HepG2 (cell line): ENCODE results near the gene CD1C. TPM values are rescaled to one million over a fixed set of nuclear protein-coding genes. Genes with fewer than 3 reads are reported as not detected.

Source experiments
- ATAC-seq: fragments of 200-7000 bp; cut with Tn5 transposase; 3 replicates; pipeline ENCODE4 v1.9.1; 2020; ENCODE audit warnings: mild to moderate bottlenecking, moderate library complexity
- BruUV-seq: library from RNA; stranded (reverse); fragments of 400-500 nt; replicated peaks from 2 replicates; lab custom pipeline; 2021; lab: Mats Ljungman, UMichigan
- CTCF ChIA-PET: fragments of 300-600 bp; formaldehyde crosslinking; extraction: SDS; loops from one replicate; lab custom pipeline; 2021; ENCODE audit warnings: low total read pairs, inconsistent platforms, low intra/inter-chr PET ratio; lab: Yijun Ruan, JAX
- POLR2A ChIA-PET: fragments of 350-600 bp; sonication (Branson Sonifier 250); formaldehyde crosslinking; loops from one replicate; lab custom pipeline; 2020; ENCODE audit warnings: antibody characterized with exemption, inconsistent platforms; lab: Yijun Ruan, JAX
- DNase-seq: peaks from one replicate; pipeline ENCODE4 v3.0.0-alpha.2; 2015; ENCODE audit warnings: low spot score
- FAIRE-seq: peaks from 3 replicates; lab custom pipeline; 2011; peaks lifted over from hg19 to GRCh38; lab: Jason Lieb, UNC
- H2AFZ ChIP-seq: one replicate; pipeline ENCODE4 v1.6.1; 2011; ENCODE audit warnings: low read length, inconsistent platforms
- H3K27ac ChIP-seq: fragments of 300-600 bp; 3 replicates; pipeline ENCODE4 v1.8.0; 2011; ENCODE audit warnings: mixed run types, mild to moderate bottlenecking, mixed read lengths, low read length, inconsistent platforms; ENCODE audit not compliant: insufficient read depth; ENCODE audit errors: extremely low read length
- H3K27me3 ChIP-seq, 2 experiments: fragments of 200-600 bp in 1 of 2; 2 replicates in 1 of 2; 3 replicates in 1 of 2; pipeline versions ENCODE4 v1.6.0 to v1.8.0; 2011; ENCODE audit warnings: low read length in 2 of 2, mild to moderate bottlenecking in 2 of 2, moderate library complexity in 2 of 2, inconsistent platforms in 1 of 2; ENCODE audit not compliant: insufficient read depth in 2 of 2, control insufficient read depth in 1 of 2
- H3K36me3 ChIP-seq, 2 experiments: fragments of 200-600 bp in 1 of 2; replicated peaks in 1 of 2; 2 replicates in 1 of 2; 3 replicates in 1 of 2; pipeline versions ENCODE4 v1.5.1 to v1.8.0; 2011; ENCODE audit warnings: low read length in 2 of 2, inconsistent platforms in 1 of 2; ENCODE audit not compliant: insufficient read depth in 2 of 2, control insufficient read depth in 1 of 2
- H3K4me1 ChIP-seq: 2 replicates; pipeline ENCODE4 v1.5.1; 2012; ENCODE audit warnings: low read length, inconsistent platforms; ENCODE audit not compliant: insufficient read depth
- H3K4me2 ChIP-seq: 2 replicates; pipeline ENCODE4 v1.6.0; 2011; ENCODE audit warnings: low read depth, low read length, inconsistent platforms
- H3K4me3 ChIP-seq, 3 experiments: fragments of 200-600 bp in 1 of 3; sonication (generic), shearing (Covaris generic) in 1 of 3; replicated peaks in 1 of 3; 2 replicates each; pipeline ENCODE4 v1.5.1; 2011 to 2016; ENCODE audit warnings: low read length in 3 of 3, inconsistent platforms in 2 of 3, low read depth in 2 of 3, mild to moderate bottlenecking in 2 of 3, control low read depth in 1 of 3, mixed read lengths in 1 of 3; ENCODE audit not compliant: insufficient read depth in 1 of 3
- H3K79me2 ChIP-seq: one replicate; pipeline ENCODE4 v1.6.1; 2011; ENCODE audit warnings: low read length, inconsistent platforms; ENCODE audit not compliant: insufficient read depth
- H3K9ac ChIP-seq: 2 replicates; pipeline ENCODE4 v1.6.0; 2011; ENCODE audit warnings: mild to moderate bottlenecking, low read depth, low read length, inconsistent platforms; ENCODE audit not compliant: insufficient read depth
- H3K9me3 ChIP-seq: 2 replicates; pipeline ENCODE4 v1.5.1; 2012; ENCODE audit warnings: mild to moderate bottlenecking, low read length
- H4K20me1 ChIP-seq: 2 replicates; pipeline ENCODE4 v1.6.0; 2011; ENCODE audit warnings: inconsistent platforms, mild to moderate bottlenecking, low read length, moderate library complexity; ENCODE audit not compliant: insufficient read depth
- ARHGAP35 ChIP-seq: sonication (generic); formaldehyde crosslinking; IDR thresholded peaks from 2 replicates; pipeline ENCODE4 v1.9.0; 2022; ENCODE audit warnings: mild to moderate bottlenecking, inconsistent platforms, moderate library complexity, missing genetic modification reagents, borderline replicate concordance
- EZH2 ChIP-seq: conservative IDR thresholded peaks from 2 replicates; pipeline ENCODE4 v1.6.1; 2012; ENCODE audit warnings: mild to moderate bottlenecking, low read depth, low read length, moderate library complexity
- ZNF12 ChIP-seq: sonication (generic); formaldehyde crosslinking; IDR thresholded peaks from 2 replicates; pipeline ENCODE4 v1.5.0; 2020; ENCODE audit warnings: missing genetic modification reagents
- ZNF260 ChIP-seq: sonication (generic); formaldehyde crosslinking; IDR thresholded peaks from 2 replicates; pipeline ENCODE4 v1.4.0; 2020; ENCODE audit warnings: missing genetic modification reagents, low read depth, mild to moderate bottlenecking, borderline replicate concordance
- ZNF318 ChIP-seq: sonication (generic); formaldehyde crosslinking; IDR thresholded peaks from 2 replicates; pipeline ENCODE4 v1.4.0; 2020; ENCODE audit warnings: mild to moderate bottlenecking, missing genetic modification reagents
- ZNF460 ChIP-seq: sonication (generic); formaldehyde crosslinking; IDR thresholded peaks from 2 replicates; pipeline ENCODE4 v1.5.1; 2020; ENCODE audit warnings: missing genetic modification reagents, mild to moderate bottlenecking, borderline replicate concordance
- ZSCAN22 ChIP-seq: sonication (generic); formaldehyde crosslinking; IDR thresholded peaks from 2 replicates; pipeline ENCODE4 v1.4.0; 2020; ENCODE audit warnings: mild to moderate bottlenecking, missing genetic modification reagents
- WGBS: methylation state at CpG from one replicate; pipeline ENCODE4 v1.1.6; 2017; ENCODE audit warnings: low lambda C conversion rate; 5-methylcytosine and 5-hydroxymethylcytosine counted together
- in situ Hi-C: cut with HindIII; loops from 2 replicates; pipeline ENCODE4 v1.10.0; 2017; ENCODE audit warnings: low pct_unique_long_range_greater_than_20kb; ENCODE audit not compliant: extremely low pct_ligation_motif_present
- intact Hi-C: fragments of 100-400 bp; cut with micrococcal nuclease; formaldehyde crosslinking; loops from one replicate; pipeline ENCODE4 v1.10.0; 2022; ENCODE audit not compliant: unreplicated experiment
- polyA plus RNA-seq, 8 experiments: library from polyadenylated mRNA; depleted of rRNA in 3 of 8; stranded (reverse) in 7 of 8; unstranded in 1 of 8; fragments of >200 nt; fragmentation: Illumina TruSeq in 4 of 8; extraction: Trizol in 4 of 8; gene quantifications; 2 replicates each; pipeline versions ENCODE4 v1.2.1 to v1.2.3, GENCODE V29; 2011 to 2016; ENCODE audit warnings: low read depth in 4 of 8, missing spikeins in 1 of 8, mixed read lengths in 1 of 8; ENCODE audit not compliant: insufficient read depth in 1 of 8
- total RNA-seq, 5 experiments: library from RNA; depleted of rRNA; stranded (reverse); fragments of >200 nt; fragmentation: Illumina TruSeq; extraction: Trizol; gene quantifications; 2 replicates each; pipeline ENCODE4 v1.2.3, GENCODE V29; 2016; ENCODE audit warnings: low read depth in 1 of 5

The CD1C gene
- total and polyA plus RNA-seq, 2 of the 13 experiments (the other 11 are each of a cell fraction or from before 2014, with no cell fraction given), result not detected

GRCh38 chr1:158328426-158328825, 38.7 kb downstream of the CD1C start:
- H3K36me3 ChIP-seq, result no peaks in the 10 kb centered on the region
- H3K79me2 ChIP-seq, result no peaks in the 10 kb centered on the region
- H3K9ac ChIP-seq, result no peak overlapping the region
- peaks cover 15% of the 10 kb centered on the region for H3K9me3 ChIP-seq
- H3K27ac ChIP-seq, result no peak overlapping the region
- no peaks in the 10 kb centered on the region for H3K27me3 ChIP-seq
- intact Hi-C loops (no loop called here), in situ Hi-C loops (no loop called here)
- DNase-seq, result no peak
- FAIRE-seq, result no peak
- ChIA-PET CTCF (no interaction called here), POLR2A (no interaction called here)
- no TSS peak for BruUV-seq
- H3K4me1 ChIP-seq, result no peaks in the 10 kb centered on the region
- no peak overlapping the region for H3K4me3 ChIP-seq
- no peak overlapping the region for H2AFZ ChIP-seq
- no peaks in the 10 kb centered on the region for H4K20me1 ChIP-seq
- TF ChIP-seq ZNF12 (CRISPR knock-in tag), result no peak
- no peak for TF ChIP-seq ARHGAP35
- no peak for TF ChIP-seq ZSCAN22 (CRISPR knock-in tag)
- TF ChIP-seq ZNF460 (CRISPR knock-in tag), result no peak
- 28% methylated on average over 3 of the region's 3 CpGs for WGBS
- no peak overlapping the region for H3K4me2 ChIP-seq
- ATAC-seq, result no peak

GRCh38 chr1:158329300-158329699, 39.6 kb downstream of the CD1C start:
- H4K20me1 ChIP-seq, result no peaks in the 10 kb centered on the region
- ATAC-seq (no peak), FAIRE-seq (no peak), DNase-seq (no peak)
- no peak overlapping the region for H3K27ac ChIP-seq
- H3K9me3 ChIP-seq, result peaks cover 7% of the 10 kb centered on the region; the same call in 1 of the 2 replicates
- H3K4me1 ChIP-seq, result no peaks in the 10 kb centered on the region
- no TSS peak for BruUV-seq
- H3K27me3 ChIP-seq, result no peaks in the 10 kb centered on the region
- H3K4me2 ChIP-seq, result no peak overlapping the region
- ChIA-PET CTCF (no interaction called here), POLR2A (no interaction called here)
- H3K79me2 ChIP-seq, result no peaks in the 10 kb centered on the region
- no peaks in the 10 kb centered on the region for H3K36me3 ChIP-seq
- no peak overlapping the region for H2AFZ ChIP-seq
- 3% methylated on average over 5 of the region's 7 CpGs for WGBS
- no peak for TF ChIP-seq ZNF318 (CRISPR knock-in tag)
- no peak for TF ChIP-seq ZNF260 (CRISPR knock-in tag)
- no peak for TF ChIP-seq EZH2
- in situ Hi-C loops, result no loop called here
- intact Hi-C loops, result no loop called here
- H3K9ac ChIP-seq, result no peak overlapping the region
- H3K4me3 ChIP-seq, result no peak overlapping the region
